Endothelial cell (in vitro differentiated cells): Measurements from ENCODE around the gene CNTN4. TPM values are rescaled to one million over a fixed set of nuclear protein-coding genes. Genes with fewer than 3 reads are reported as not detected.

Experiments
- DNase-seq: peaks from one replicate; pipeline ENCODE4 v3.0.0; 2021; ENCODE audit warnings: low spot score
- H3K27ac Mint-ChIP-seq: one replicate; pipeline ENCODE4 v1.8.0; 2021; ENCODE audit warnings: mixed read lengths, inconsistent platforms; ENCODE audit not compliant: unreplicated experiment
- H3K27me3 Mint-ChIP-seq: one replicate; pipeline ENCODE4 v1.8.0; 2021; ENCODE audit warnings: mild to moderate bottlenecking, moderate library complexity, mixed read lengths, inconsistent platforms; ENCODE audit not compliant: unreplicated experiment
- H3K36me3 Mint-ChIP-seq: one replicate; pipeline ENCODE4 v1.8.0; 2021; ENCODE audit warnings: mild to moderate bottlenecking, low read depth, mixed read lengths, inconsistent platforms; ENCODE audit not compliant: unreplicated experiment
- H3K4me1 Mint-ChIP-seq: one replicate; pipeline ENCODE4 v1.8.0; 2021; ENCODE audit warnings: mild to moderate bottlenecking, mixed read lengths, inconsistent platforms; ENCODE audit not compliant: unreplicated experiment
- H3K4me3 Mint-ChIP-seq: one replicate; pipeline ENCODE4 v1.8.0; 2021; ENCODE audit warnings: mild to moderate bottlenecking, mixed read lengths, inconsistent platforms; ENCODE audit not compliant: unreplicated experiment
- H3K9me3 Mint-ChIP-seq: one replicate; pipeline ENCODE4 v1.8.0; 2021; ENCODE audit warnings: mixed read lengths, inconsistent platforms; ENCODE audit not compliant: unreplicated experiment
- total RNA-seq: library from RNA; stranded (reverse); fragmentation: NEBNext Ultra II Directional; extraction: Animal tissue kit (Norgen Biotek cat#: 25700); gene quantifications from one replicate; pipeline ENCODE4 v1.2.1, GENCODE V29; 2021; ENCODE audit not compliant: unreplicated experiment
- TF ChIP-seq, protein P1 (sequence below): fragments of 200-600 bp; sonication (generic); IDR thresholded peaks from one replicate; pipeline ENCODE4 v1.5.0; 2021; ENCODE audit warnings: antibody characterized with exemption; ENCODE audit not compliant: unreplicated experiment

CNTN4 gene
- total RNA-seq, 1 donor from 2014 or later: not detected

DNA sequence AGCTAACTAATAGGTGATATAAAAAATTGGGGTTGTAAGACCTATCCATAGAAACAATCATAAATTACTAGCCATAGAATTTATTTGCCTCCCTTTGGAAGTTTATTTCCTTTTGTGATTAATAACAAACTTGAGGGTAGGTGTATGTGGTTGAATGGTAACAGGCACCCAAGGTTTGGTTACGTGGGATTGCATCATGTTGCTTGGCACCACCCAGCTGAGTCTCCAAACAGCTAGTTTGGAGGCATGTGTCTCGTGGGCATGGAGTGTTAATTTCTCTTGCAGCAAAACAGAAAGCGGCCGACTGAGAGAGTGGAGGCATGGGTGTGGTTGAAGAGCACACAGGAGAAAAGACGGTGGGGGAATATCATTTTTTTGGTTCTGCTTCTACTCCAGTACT is 441.4 kb downstream of the CNTN4 start:
- peaks cover 17% of the 10 kb centered on the region for H3K9me3 Mint-ChIP-seq
- no peak overlapping the region for H3K27ac Mint-ChIP-seq
- no peak for DNase-seq
- H3K4me1 Mint-ChIP-seq: no peaks in the 10 kb centered on the region
- no peak overlapping the region for H3K4me3 Mint-ChIP-seq
- TF ChIP-seq, protein P1, sequence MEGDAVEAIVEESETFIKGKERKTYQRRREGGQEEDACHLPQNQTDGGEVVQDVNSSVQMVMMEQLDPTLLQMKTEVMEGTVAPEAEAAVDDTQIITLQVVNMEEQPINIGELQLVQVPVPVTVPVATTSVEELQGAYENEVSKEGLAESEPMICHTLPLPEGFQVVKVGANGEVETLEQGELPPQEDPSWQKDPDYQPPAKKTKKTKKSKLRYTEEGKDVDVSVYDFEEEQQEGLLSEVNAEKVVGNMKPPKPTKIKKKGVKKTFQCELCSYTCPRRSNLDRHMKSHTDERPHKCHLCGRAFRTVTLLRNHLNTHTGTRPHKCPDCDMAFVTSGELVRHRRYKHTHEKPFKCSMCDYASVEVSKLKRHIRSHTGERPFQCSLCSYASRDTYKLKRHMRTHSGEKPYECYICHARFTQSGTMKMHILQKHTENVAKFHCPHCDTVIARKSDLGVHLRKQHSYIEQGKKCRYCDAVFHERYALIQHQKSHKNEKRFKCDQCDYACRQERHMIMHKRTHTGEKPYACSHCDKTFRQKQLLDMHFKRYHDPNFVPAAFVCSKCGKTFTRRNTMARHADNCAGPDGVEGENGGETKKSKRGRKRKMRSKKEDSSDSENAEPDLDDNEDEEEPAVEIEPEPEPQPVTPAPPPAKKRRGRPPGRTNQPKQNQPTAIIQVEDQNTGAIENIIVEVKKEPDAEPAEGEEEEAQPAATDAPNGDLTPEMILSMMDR: no peak
- no peaks in the 10 kb centered on the region for H3K27me3 Mint-ChIP-seq
- H3K36me3 Mint-ChIP-seq: no peaks in the 10 kb centered on the region

DNA sequence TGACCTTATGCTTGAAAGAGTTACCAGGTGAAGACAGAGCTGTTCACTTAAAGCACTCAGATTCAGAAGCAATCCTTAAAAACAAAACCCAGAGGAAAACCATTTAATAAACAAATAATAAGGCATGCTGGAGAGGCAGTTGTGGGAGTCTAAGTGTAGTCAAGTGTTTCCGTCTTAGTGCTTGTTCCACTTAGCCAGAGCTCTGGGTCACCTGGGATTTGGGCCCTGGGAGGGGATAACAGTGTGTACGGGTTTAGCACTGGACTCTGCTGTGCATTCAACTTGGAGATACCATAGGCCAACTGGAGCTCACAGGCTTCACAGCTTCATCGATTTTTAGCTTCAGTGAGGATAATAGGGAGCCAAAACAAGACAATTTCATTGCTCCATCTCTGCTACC is 444.6 kb downstream of the CNTN4 start:
- Mint-ChIP-seq H3K36me3 (no peaks in the 10 kb centered on the region), H3K27me3 (no peaks in the 10 kb centered on the region), H3K27ac (no peak overlapping the region), H3K4me1 (no peaks in the 10 kb centered on the region), H3K4me3 (no peak overlapping the region), H3K9me3 (peaks cover 8% of the 10 kb centered on the region)
- TF ChIP-seq, protein P1: no peak
- no peak for DNase-seq

DNA sequence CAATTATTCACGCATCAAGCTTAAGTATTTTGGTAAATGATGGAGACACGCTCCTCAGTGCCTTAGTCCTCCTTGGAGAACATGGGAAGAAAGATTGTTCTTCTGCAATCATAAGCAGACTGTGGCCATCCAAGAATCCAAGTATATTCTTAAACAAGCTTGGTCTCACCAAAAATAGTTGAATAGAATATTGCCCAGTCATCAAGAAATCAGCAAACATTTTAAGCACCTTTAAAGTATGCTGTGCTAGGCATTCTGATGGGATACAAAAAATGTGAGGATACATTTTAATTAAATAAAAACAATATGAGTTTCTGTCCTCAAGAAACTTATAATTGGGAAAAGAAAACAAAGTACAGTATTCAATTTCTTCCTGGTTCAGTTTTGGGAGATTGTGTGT is 445.5 kb downstream of the CNTN4 start:
- TF ChIP-seq, protein P1: no peak
- DNase-seq: no peak
- Mint-ChIP-seq H3K27me3 (no peaks in the 10 kb centered on the region), H3K9me3 (peaks cover 8% of the 10 kb centered on the region), H3K36me3 (no peaks in the 10 kb centered on the region), H3K27ac (no peak overlapping the region), H3K4me1 (no peaks in the 10 kb centered on the region), H3K4me3 (no peak overlapping the region)

DNA sequence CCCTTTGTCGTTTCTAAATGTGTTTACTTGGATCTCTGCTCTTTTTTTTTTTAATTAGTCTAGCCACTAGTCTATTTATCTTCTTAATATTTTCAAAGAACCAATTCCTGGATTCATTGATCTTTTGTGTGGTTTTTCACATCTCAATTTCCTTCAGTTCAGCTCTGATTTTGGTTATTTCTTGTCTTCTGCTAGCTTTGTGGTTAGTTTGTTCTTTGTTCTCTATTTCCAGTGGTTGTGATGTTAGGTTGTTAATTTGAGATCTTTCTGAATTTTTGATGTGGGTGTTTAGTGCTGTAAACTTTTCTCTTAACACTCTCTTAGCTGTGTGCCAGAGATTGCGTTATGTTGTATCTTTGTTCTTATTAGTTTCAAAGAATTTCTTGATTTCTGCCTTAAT is 446.1 kb downstream of the CNTN4 start:
- TF ChIP-seq, protein P1: no peak
- no peak for DNase-seq
- no peaks in the 10 kb centered on the region for H3K36me3 Mint-ChIP-seq
- no peak overlapping the region for H3K4me3 Mint-ChIP-seq
- H3K27me3 Mint-ChIP-seq: no peaks in the 10 kb centered on the region
- H3K9me3 Mint-ChIP-seq: peaks cover 8% of the 10 kb centered on the region
- H3K4me1 Mint-ChIP-seq: no peaks in the 10 kb centered on the region
- H3K27ac Mint-ChIP-seq: no peak overlapping the region

DNA sequence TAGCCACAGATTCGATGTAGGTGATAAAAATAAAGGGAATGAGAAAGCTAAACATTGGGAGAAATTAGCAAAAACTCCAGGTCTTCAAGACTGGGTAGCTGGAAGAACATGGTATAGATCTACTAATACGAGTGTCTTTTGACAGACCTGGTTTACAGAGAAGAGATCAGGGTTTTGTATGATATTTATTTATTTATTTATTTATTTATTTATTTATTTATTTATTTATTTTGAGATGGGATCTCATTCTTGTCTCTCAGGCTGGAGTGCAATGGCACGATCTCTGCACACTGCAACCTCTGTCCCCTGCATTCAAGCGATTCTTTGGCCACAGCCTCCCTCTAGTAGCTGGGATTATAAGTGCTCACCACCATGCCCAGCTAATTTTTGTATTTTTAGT is 448.4 kb downstream of the CNTN4 start:
- DNase-seq: no peak
- Mint-ChIP-seq H3K9me3 (peaks cover 7% of the 10 kb centered on the region), H3K4me1 (no peaks in the 10 kb centered on the region), H3K27ac (no peak overlapping the region), H3K4me3 (no peak overlapping the region), H3K36me3 (no peaks in the 10 kb centered on the region), H3K27me3 (no peaks in the 10 kb centered on the region)
- TF ChIP-seq, protein P1: no peak
